Uterus (tissue), 4 donors: Measurements from ENCODE around the gene SACS. TPM values are rescaled to one million over a fixed set of nuclear protein-coding genes. Genes with fewer than 3 reads are reported as not detected.
"Not testable (repeated sequence)": the region's sequence is repeated elsewhere in the genome, so short reads cannot be mapped to it uniquely, and the experiment has no call there.

Experiments
- DNase-seq, 2 donors: peaks; one replicate each; pipeline ENCODE4 v3.0.0-alpha.2; 2019 to 2020
- H3K27ac ChIP-seq, 2 donors: fragments of 200-600 bp; sonication (generic); 1 replicate in 1 of 2; 2 replicates in 1 of 2; pipeline ENCODE4 v1.5.1; 2016 to 2018
- H3K27me3 ChIP-seq, 2 donors: fragments of 200-600 bp; sonication (generic); one replicate each; pipeline ENCODE4 v1.5.1; 2018 to 2019; ENCODE audit warnings: control low read depth in 1 of 2
- H3K36me3 ChIP-seq, 2 donors: fragments of 200-600 bp; sonication (generic); one replicate each; pipeline ENCODE4 v1.5.1; 2019; ENCODE audit warnings: control low read depth in 1 of 2
- H3K4me1 ChIP-seq, 2 donors: fragments of 200-600 bp; sonication (generic); one replicate each; pipeline ENCODE4 v1.5.1; 2018 to 2019; ENCODE audit warnings: control low read depth in 1 of 2
- H3K4me3 ChIP-seq, 2 donors: fragments of 200-600 bp; sonication (generic); 1 replicate in 1 of 2; 2 replicates in 1 of 2; pipeline ENCODE4 v1.5.1; 2018 to 2019; ENCODE audit warnings: mild to moderate bottlenecking in 1 of 2
- H3K9me3 ChIP-seq, 2 donors: fragments of 200-600 bp; sonication (generic); one replicate each; pipeline ENCODE4 v1.5.1; 2019; ENCODE audit warnings: control low read depth in 1 of 2
- POLR2A ChIP-seq, 2 donors: fragments of 450-650 bp; IDR thresholded peaks; one replicate each; pipeline ENCODE4 v1.6.1; 2016; ENCODE audit warnings: antibody characterized with exemption in 2 of 2, mild to moderate bottlenecking in 1 of 2, moderate library complexity in 1 of 2
- intact Hi-C: fragments of 100-400 bp; cut with DNase I; formaldehyde crosslinking; loops from one replicate; pipeline ENCODE4 v1.15.1; 2023; ENCODE audit warnings: low total_unique reads
- total RNA-seq, 4 donors: library from RNA; depleted of rRNA in 3 of 4; stranded (reverse); fragments of >200 nt in 3 of 4; gene quantifications; one replicate each; pipeline versions ENCODE4 v1.1.0 to v1.2.4, GENCODE V29; 2014 to 2023
- TF ChIP-seq, protein P1 (sequence below), 4 experiments: fragments of 200-600 bp in 2 of 4; fragments of 450-650 bp in 2 of 4; sonication (generic) in 2 of 4; IDR thresholded peaks; one replicate each; pipeline ENCODE4 v1.5.1; 2016 to 2019; ENCODE audit warnings: antibody characterized with exemption in 4 of 4, mild to moderate bottlenecking in 2 of 4, moderate library complexity in 1 of 4
- donor health status: DM: yes; HTN: yes; CAD: no.

The SACS gene
- total RNA-seq, 4 donors from 2014 or later: 9.0 to 70.5 (median 20.5) TPM

DNA sequence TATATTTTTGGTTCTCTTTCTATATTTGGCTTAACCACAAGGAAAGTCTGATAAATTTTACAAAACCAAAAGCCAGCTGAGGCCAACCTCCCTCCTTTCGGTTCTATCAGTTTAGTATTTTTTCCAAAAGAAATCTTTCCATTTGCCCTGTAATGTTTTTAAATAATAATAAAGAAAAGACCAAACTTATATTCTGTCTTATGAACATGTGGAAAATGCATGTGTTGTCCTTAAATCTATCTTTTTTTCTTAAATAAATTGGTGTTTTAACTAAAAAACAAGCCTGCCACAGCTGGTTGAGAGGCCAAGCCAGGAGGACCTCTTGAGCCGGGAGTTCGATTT, 113.6 kb downstream of the SACS start:
- Histone ChIP-seq H3K4me3 (no peak overlapping the region), H3K27ac (no peak overlapping the region), H3K36me3 (no peaks in the 10 kb centered on the region), H3K27me3 (no peaks in the 10 kb centered on the region), H3K4me1 (no peaks in the 10 kb centered on the region), H3K9me3 (no peaks in the 10 kb centered on the region)
- intact Hi-C loops: no loop called here
- DNase-seq: no peak
- TF ChIP-seq, protein P1, sequence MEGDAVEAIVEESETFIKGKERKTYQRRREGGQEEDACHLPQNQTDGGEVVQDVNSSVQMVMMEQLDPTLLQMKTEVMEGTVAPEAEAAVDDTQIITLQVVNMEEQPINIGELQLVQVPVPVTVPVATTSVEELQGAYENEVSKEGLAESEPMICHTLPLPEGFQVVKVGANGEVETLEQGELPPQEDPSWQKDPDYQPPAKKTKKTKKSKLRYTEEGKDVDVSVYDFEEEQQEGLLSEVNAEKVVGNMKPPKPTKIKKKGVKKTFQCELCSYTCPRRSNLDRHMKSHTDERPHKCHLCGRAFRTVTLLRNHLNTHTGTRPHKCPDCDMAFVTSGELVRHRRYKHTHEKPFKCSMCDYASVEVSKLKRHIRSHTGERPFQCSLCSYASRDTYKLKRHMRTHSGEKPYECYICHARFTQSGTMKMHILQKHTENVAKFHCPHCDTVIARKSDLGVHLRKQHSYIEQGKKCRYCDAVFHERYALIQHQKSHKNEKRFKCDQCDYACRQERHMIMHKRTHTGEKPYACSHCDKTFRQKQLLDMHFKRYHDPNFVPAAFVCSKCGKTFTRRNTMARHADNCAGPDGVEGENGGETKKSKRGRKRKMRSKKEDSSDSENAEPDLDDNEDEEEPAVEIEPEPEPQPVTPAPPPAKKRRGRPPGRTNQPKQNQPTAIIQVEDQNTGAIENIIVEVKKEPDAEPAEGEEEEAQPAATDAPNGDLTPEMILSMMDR (IDR thresholded peaks at IDR 0.05): no peak
- TF ChIP-seq POLR2A (IDR thresholded peaks at IDR 0.05): no peak

DNA sequence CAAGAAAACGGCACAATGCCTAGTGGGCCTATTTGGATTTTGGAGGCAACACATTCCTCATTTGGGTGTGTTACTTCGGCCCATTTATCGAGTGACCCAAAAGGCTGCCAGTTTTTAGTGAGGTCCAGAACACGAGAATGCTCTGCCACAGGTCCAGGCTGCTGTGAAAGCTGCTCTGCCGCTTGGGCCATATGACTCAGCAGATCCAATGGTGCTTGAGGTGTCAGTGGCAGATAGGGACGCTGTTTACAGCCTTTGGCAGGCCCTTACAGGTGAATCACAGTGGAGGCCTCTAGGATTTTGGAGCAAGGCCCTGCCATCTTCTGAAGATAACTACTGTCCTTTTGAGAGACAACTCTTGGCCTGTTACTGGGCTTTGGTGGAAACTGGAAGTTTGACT, 118.7 kb downstream of the SACS start:
- H3K4me3 ChIP-seq, H3K36me3 ChIP-seq, H3K27ac ChIP-seq, H3K27me3 ChIP-seq, H3K9me3 ChIP-seq, H3K4me1 ChIP-seq, intact Hi-C loops, DNase-seq: not testable (repeated sequence)

DNA sequence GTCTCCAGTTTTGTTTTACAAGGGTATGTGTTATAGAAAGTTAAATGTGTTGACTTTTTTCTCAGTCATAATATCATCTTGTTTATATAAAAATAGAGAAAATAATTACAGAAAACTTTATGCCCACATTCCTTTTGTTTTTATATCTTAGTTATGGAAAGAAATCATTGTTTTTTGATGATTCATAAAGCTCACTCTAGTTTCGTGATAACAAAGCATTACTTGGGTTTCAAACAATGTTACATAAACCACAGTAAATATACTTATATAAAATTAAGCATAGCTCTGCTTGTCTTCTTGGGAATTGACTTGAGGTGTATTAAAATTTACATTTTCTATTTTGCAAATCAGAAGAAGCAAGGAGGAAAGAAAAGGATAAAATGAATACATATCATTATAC, 140.9 kb downstream of the SACS start:
- Histone ChIP-seq H3K4me1 (no peaks in the 10 kb centered on the region), H3K9me3 (no peaks in the 10 kb centered on the region), H3K36me3 (no peaks in the 10 kb centered on the region), H3K27me3 (no peaks in the 10 kb centered on the region), H3K4me3 (no peak overlapping the region), H3K27ac (no peak overlapping the region)
- no peak for DNase-seq
- no peak for TF ChIP-seq POLR2A (IDR thresholded peaks at IDR 0.05)
- TF ChIP-seq, protein P1 (IDR thresholded peaks at IDR 0.05): no peak
- intact Hi-C loops: no loop called here

DNA sequence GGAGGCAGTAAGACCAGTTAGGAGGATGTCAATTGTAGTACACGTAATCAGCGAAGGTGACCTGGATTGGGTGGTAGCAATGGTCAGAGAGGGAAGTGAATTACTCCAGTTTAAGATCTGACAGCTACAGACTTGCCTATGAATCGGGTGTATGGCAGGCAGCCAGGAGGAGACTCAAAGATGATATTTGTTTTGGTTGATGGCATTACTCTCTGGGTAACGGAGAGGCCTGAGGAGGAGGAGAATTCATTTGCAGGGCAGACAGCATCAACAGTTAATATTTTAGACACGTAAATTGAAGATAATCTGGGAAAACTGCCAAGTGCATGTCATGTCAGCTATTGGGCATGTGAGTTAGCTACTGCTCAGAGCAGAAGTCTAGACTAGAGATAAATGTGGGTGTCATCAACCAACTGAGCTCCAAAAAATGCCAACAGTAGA, 143.6 kb downstream of the SACS start:
- Histone ChIP-seq H3K4me1 (no peaks in the 10 kb centered on the region), H3K9me3 (no peaks in the 10 kb centered on the region), H3K4me3 (no peak overlapping the region), H3K27ac (no peak overlapping the region), H3K36me3 (no peaks in the 10 kb centered on the region), H3K27me3 (no peaks in the 10 kb centered on the region)
- TF ChIP-seq, protein P1 (IDR thresholded peaks at IDR 0.05): no peak
- no peak for TF ChIP-seq POLR2A (IDR thresholded peaks at IDR 0.05)
- intact Hi-C loops: no loop called here
- no peak for DNase-seq

DNA sequence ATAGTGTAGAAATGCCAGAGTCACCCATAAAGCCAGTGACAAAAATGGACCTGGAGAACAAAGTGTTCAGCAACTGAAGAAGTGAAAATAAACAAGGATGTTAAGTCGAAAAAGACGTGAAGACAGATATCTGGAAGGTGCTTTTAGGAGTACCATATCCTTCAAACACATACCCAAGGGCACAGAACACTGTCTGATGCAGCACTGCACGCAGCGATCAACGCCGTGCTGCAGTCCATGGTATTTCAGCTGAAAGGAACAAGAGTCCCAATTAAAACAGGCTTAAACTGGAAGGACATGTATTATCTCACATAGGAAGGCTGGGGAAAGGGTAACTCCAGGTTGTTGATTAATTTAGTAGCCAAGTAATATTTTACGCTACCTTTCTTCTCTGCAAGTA, 144.5 kb downstream of the SACS start:
- no peaks in the 10 kb centered on the region for H3K9me3 ChIP-seq
- DNase-seq: no peak
- intact Hi-C loops: no loop called here
- H3K4me3 ChIP-seq: no peak overlapping the region
- TF ChIP-seq, protein P1 (IDR thresholded peaks at IDR 0.05): no peak
- no peak for TF ChIP-seq POLR2A (IDR thresholded peaks at IDR 0.05)
- H3K4me1 ChIP-seq: no peaks in the 10 kb centered on the region
- no peak overlapping the region for H3K27ac ChIP-seq
- no peaks in the 10 kb centered on the region for H3K36me3 ChIP-seq
- H3K27me3 ChIP-seq: no peaks in the 10 kb centered on the region

DNA sequence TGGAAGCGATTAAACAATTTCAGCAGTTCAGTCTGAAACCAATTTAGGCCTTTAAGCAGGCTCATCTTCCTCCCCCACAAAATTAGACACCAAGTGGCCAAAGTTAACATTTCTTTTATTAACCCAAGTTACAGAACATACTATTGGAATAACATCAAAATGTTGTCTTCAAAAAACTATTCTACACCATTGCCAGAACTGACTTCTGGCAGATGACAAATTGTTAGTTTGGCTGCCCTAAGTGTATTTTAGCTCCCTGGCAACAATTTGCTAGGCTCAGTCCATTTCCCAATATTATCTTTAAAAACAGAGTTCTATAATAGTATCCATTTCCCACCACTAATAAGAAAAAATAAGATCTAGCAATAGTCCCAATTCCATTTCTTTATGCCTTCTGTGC, 144.9 kb downstream of the SACS start:
- no peak overlapping the region for H3K27ac ChIP-seq
- no peaks in the 10 kb centered on the region for H3K27me3 ChIP-seq
- no peaks in the 10 kb centered on the region for H3K36me3 ChIP-seq
- TF ChIP-seq POLR2A (IDR thresholded peaks at IDR 0.05): no peak
- TF ChIP-seq, protein P1 (IDR thresholded peaks at IDR 0.05): no peak
- H3K4me1 ChIP-seq: no peaks in the 10 kb centered on the region
- H3K4me3 ChIP-seq: no peak overlapping the region
- intact Hi-C loops: no loop called here
- DNase-seq: no peak
- H3K9me3 ChIP-seq: no peaks in the 10 kb centered on the region
